Fibroblast of lung (primary cell): ENCODE data around the gene CMTM4.

Experiments
- CTCF ChIP-seq, 2 donors: IDR thresholded peaks in 1 of 2; conservative IDR thresholded peaks in 1 of 2; 1 replicate in 1 of 2; 2 replicates in 1 of 2; pipeline ENCODE4 v1.5.1; 2011 to 2012; ENCODE audit warnings: low read length in 2 of 2, control low read depth in 1 of 2, inconsistent platforms in 1 of 2, low read depth in 1 of 2, mild to moderate bottlenecking in 1 of 2
- EZH2 ChIP-seq: IDR thresholded peaks from 2 replicates; pipeline ENCODE4 v1.5.1; 2012; ENCODE audit warnings: low read length, control low read depth, mild to moderate bottlenecking; ENCODE audit errors: missing control alignments

GRCh38 chr16:66623755-66624154 lies 72.8 kb downstream of the CMTM4 start:
- TF ChIP-seq CTCF (conservative IDR thresholded peaks at IDR 0.05 in 1 of 2, IDR thresholded peaks at IDR 0.05 in 1 of 2; ENCODE audit: low read depth in 1 of 2, low read length in 2 of 2) = no peak
- no peak for TF ChIP-seq EZH2
